Activated CD8-positive, alpha-beta memory T cell treated with anti-CD3 and anti-CD28 coated beads for 4 hours (primary cell): ENCODE measurements around the gene DOCK3.
"Not testable (repeated sequence)": the region's sequence is repeated elsewhere in the genome, so short reads cannot be mapped to it uniquely, and the experiment has no call there.

ENCODE experiments used
- DNase-seq, 2 donors: peaks; one replicate each; pipeline ENCODE4 v3.0.0-alpha.2; 2020; ENCODE audit warnings: low read depth in 2 of 2

The DOCK3 gene

DNA sequence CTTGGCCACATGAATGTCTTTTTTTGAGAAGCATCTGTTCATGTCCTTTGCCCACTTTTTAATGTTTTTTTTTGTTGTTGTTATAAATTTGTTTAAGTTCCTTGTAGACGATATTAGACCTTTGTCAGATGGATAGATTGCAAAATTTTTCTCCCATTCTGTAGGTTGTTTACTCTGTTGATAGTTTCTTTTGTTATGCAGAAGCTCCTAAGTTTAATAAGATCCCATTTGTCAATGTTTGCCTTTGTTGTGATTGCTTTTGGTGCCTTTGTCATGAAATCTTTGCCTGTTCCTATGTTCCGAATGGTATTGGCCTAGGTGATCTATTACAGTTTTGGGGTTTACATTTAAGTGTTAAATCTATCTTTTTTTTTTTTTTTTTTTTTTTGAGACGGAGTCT is 116.2 kb downstream of the DOCK3 start:
- DNase-seq, result not testable (repeated sequence)

DNA sequence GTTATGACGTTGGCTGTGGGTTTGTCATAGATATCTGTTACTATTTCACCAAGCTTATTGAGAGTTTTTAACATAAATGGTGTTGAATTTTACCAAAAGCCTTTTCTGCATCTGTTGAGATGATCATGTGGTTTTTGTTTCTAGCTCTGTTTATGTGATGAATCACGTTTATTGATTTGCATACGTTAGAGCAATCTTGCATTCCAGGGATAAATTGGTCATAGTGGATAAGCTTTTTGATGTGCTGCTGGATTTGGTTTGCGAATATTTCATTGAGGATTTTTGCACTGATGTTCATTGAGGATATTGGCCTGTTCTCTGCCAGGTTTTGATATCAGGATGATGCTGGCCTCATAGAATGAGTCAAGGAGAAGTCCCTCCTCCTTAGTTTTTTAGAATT is 117.8 kb downstream of the DOCK3 start:
- no peak for DNase-seq

DNA sequence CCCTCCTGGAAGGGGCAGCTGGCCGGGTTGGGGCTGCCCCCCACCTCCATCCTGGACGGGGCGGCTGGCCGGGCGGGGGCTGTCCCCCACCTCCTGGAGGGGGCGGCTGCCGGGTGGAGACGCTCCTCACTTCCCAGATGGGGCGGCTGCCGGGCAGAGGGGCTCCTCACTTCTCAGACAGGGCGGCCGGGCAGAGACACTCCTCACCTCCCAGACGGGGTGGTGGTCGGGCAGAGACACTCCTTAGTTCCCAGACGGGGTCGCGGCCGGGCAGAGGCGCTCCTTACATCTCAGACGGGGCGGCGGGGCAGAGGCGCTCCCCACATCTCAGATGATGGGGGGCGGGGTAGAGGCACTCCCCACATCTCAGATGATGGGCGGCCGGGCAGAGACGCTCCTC is 129.1 kb downstream of the DOCK3 start:
- not testable (repeated sequence) for DNase-seq

DNA sequence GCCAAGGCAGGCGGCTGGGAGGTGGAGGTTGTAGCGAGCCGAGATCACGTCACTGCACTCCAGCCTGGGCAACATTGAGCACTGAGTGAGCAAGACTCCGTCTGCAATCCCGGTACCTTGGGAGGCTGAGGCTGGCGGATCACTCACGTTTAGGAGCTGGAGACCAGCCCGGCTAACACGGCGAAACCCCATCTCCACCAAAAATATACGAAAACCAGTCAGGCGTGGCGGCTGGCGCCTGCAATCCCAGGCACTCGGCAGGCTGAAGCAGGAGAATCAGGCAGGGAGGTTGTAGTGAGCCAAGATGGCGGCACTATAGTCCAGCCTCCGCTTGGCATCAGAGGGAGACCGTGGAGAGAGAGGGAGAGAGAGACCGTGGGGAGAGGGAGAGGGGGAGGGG is 129.6 kb downstream of the DOCK3 start:
- not testable (repeated sequence) for DNase-seq

DNA sequence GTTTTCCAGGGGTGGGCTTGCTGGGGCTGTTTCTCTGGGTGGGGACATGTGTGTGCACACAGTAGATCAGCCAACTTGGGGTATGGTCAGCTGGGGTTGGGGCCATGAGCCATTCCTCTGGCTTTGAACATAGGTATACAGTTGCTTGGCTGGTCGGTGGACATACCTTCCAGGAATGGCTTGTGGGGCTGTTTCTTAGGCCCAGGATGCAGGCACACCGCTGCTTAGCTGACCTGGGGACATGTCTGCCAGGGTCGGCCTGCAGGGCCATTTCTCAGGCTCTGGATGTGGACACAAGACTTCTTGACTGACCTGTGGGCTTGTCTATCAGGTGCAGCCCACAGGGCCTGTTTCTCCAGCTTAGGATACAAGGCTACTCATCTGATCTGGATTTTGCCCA is 130.6 kb downstream of the DOCK3 start:
- no peak for DNase-seq

DNA sequence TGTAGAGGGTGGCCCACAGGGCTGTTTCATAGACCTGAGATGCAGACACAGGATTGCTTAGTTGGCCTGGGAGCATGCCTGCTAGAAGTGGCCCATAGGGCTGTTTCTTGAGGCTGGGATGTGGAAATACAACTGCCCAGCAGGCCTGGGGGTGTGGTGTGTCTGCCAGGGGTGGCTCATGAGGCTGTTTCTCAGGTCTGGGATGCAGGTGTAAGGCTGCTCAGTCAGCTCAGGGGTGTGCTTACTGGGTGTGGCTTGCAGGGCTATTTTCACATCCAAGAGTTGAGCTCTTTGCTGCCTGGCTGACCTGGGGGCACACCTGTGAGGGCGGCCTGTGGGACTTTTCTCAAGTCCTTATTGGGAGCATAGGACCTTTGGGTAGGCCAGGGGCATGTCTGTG is 131.3 kb downstream of the DOCK3 start:
- DNase-seq, result no peak

DNA sequence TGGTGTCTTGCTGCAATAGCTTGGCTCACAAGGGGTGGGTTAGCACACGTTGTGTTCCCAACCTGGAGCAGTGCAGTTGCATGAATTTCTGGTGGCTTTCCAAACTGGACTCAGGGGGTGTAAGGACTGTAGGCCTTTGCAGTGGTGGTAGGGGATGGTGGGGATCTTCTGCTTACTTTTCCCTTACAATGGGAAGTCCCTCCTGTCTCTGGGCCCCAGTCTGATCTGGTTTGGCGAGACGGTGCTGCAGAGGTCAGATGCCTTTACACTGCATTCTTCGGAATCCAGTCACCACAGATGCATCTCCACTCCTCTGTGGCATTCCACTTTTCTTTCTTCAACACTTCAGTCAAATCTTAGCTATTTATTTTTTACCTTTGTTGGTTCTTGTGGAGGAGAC is 132.1 kb downstream of the DOCK3 start:
- no peak for DNase-seq

DNA sequence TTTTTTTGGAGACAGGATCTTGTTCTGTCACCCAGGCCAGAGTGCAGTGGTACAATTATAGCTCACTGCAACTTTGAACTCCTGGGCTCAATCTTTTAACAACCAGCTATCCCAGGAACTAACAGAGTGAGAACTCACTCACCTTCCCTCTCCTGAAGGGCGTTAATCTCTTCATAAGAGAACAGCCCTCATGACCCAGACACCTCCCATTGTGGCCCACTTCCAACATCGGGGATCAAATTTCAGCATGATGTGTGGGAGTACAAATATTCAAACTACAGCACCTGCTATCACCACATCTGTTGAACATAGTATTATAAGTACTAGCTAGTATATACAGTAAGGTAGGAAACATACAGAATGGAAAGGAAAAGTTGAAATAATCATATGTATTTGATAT is 132.5 kb downstream of the DOCK3 start:
- DNase-seq, result no peak

DNA sequence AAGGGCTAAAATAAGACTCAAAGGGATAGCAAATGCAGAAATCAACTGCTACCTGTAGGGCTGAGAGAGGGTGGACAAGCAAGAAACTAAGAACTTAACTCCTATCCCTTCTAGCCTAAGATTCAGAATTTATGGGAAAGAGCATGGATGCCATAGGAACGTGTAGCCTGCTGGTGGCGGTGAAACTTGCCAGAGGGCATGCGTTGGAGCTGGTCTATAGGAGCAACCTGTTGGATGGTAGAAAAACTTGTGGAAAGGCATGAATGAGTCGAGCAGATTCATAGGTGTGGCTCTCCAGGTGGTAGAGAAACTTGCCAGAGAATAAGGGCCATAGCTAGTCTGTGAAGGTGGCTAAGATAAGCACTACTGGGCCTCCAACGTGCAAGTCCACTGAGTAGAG is 137.2 kb downstream of the DOCK3 start:
- no peak for DNase-seq

DNA sequence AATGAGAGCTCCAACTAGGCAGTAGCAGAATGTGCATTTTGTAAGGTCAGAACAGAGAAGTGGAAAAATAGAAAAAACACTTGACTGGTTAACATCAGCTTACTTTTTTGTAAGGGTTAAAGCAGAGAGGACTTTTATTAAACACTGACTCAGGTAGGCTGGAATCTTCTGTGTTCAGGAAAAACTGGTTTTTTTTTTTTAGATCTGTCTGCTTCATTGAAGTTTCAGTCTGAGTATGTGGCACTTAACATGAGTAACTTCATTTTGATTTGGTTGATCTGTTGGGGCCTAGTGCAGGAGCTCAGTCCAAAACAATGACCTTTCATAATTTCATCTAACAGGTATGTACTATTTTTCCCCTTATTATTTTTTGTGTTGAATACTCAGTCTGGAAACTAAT is 141.1 kb downstream of the DOCK3 start:
- DNase-seq, result no peak

DNA sequence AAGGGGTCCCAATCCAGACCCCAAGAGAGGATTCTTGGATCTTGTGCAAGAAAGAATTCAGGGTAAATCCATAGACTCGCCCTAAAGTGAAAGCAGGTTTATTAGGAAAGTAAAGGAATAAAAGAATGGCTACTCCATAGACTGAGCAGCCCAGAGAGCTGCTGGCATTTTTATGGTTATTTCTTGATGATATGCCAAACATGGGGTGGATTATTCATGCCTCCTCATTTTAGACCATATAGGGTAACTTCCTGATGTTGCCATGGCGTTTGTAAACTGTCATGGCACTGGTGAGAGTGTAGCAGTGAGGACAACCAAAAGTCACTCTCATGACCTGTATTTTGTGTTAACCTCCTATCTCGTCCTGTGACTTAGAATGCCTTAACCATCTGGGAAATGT is 142.2 kb downstream of the DOCK3 start:
- no peak for DNase-seq

DNA sequence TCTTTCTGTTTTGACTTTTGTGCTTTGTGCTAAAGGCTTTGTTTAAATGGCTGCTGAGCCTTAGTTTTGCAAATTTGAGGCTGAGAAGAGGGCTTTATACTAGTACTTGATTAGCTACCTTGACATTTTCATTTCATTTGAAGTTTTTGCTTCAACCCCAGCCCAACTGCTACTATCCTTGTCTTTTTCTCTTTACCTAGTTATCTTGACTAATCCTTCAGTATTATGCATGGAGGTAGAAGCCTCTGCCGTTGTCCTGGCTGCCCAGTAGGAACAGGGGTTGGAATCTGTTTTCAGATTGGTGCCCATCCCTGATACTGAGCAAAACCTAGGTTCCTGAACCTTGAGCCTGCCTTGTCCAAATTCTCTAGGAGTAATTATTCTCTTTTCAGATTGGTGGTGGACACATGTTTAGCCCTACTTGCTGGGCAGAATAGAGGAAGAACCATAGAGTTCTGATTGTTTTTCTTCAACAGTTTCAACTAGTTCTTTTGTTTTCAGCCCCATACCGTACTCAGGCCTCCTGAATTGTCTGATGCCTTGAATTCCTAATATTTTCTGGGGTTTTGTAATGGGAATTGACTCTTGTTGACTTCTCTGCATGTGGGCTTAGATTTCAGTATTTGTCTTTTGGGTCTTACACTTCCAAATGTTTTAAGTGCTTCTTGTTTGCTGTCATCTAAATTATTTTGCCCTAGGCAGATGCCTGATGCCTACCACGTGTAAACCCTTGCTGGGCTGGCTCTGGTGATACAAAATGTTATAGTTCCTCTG is 143.2 kb downstream of the DOCK3 start:
- no peak for DNase-seq

DNA sequence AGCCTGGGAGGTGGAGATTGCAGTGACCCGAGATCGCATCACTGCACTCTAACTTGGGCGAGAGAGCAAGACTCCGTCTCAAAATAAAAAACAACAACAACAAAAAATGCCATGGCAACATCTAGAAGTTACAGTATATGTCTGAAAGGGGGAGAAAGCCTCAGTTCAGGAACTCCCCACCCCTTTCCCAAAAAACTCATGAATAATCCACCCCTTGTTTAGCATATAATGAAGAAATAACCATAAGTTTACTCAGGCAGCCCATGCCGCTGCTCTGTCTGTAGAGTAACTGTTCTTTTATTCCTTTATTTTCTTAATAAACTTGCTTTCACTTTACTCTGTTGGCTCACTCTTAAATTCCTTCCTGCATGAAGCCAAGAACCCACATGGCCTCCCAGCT is 145.2 kb downstream of the DOCK3 start:
- DNase-seq, result no peak

DNA sequence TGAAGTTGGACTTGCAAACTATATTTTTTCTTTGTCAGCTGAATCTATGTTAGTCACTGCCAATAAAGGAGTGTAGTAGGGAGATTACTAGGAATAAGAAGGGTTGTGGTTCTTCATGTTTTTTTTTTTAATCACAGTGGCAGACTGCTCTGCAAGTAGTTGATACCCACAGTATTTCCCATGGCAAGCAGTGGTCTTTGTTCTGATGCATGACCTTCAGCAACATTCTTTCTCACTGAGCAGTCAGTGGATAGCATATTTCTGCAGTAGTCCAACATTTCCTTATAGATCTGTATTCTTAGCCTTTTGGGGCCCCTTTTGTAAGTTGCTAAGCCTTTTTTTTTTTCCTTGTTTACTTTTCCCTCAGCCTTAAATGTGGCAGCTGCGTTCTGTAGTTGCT is 151.1 kb downstream of the DOCK3 start:
- DNase-seq, result no peak

DNA sequence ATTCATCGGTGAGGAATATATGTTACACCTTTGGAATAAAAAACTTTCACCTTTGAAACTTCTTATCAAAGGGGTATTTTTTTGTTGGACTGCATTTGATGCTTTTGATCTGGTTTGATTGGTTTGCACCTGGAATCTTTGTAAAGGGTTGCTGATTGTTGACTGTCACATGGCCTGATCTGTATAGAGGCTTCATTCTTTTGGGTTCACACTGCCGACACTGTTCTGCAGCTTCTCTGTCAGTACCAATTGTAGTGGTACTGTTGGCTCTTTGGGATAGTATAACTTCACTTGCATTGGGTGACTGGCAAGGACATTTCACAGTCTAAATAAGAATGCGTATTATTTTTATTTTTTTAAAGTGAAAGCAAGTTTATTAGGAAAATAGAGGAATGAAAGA is 155.7 kb downstream of the DOCK3 start:
- no peak for DNase-seq

DNA sequence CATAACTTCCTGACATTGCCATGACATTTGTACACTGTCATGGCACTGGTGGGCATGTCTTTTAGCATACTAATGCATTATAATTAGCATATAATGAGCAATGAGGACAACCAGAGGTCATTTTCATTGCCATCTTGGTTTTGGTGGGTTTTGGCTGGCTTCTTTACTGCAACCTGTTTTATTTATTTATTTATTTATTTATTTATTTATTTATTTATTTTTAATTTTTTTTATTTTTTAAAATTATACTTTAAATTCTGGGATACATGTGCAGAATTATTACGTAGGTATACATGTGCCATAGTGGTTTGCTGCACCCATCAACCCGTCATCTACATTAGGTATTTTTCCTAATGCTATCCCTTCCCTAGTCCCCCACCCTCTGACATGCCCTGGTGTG is 156.3 kb downstream of the DOCK3 start:
- not testable (repeated sequence) for DNase-seq

DNA sequence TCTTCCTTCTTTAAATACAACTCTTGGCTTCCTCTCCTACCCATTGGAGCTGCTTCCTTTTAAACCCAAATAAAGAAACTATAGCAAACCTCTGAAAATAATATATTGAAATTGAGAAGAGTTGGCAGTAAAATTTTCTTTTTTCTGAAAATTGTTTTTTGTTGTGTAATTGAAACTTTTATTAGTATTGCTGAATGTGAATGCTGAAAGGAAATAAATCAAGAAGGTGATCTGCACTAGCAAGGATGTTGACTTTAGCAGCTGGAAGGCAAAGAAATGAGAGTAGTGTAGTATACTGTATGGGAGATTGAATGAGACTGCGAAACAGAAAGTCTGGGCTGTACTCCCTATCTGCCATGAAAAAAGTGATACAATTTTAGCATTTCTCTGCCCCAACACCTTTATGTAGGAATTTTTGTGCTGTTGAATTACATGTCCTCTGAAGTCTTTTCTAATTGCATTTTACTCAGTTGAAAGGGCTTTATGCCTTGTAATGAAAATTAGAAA is 166.3 kb downstream of the DOCK3 start:
- no peak for DNase-seq

DNA sequence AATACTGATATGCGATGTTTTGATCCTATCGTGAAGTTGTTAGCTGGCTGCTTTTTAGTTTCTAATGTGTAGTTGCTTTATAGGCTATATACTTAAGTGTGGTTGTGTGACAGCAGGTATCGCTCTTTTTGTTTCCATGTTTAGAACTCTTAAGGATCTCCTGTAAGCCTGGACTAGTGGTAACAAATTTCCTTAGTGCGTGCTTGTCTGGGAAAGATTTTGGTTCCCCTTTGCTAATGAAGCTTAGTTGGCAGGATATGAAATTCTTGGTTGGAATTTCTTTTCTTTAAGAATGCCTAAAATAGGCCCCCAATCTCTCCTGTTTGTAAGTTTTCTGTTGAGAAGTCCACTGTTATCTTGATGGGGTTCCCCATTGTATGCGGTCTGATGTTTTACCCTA is 173.6 kb downstream of the DOCK3 start:
- DNase-seq, result no peak

DNA sequence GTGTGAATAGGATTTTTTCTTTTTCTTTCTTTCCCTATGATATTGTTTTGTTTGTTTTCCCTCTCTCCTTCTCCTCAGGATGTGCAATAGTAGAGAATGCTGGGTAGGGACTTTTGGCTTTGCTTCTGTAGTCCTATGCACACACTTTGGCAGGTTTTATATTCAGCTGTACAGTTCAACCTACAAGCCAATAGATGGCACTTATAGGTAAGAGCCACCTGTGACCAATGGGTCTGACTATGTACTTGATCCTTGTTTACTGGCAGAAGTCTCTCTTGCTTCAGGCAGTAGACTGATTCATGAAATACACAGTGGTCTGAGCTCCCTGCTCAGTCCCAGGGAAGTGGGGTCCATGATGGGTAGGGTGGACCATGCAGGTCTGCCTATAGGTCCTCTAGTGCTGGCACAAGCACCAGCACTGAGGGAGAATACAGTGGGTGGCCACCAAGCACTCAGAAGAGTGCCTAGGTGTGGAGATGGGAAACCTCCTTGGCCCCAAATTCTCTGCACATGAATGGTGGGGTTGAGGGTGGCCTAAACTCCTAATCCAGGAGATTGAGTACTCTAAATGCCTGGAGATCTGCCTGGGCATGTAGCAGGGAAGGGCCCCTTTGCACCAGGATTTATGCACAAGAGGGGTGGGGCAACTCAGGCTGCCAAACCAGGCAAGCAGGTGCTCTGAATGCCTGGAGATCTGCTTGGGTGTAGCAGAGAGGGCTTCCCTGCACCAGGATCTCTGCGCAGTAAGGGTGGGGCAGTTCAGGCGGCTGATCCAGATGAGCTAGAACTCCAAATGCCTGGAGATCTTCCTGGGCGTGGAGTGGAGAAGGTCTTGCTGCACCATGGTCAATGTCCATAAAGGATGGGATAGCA is 176.1 kb downstream of the DOCK3 start:
- no peak for DNase-seq

DNA sequence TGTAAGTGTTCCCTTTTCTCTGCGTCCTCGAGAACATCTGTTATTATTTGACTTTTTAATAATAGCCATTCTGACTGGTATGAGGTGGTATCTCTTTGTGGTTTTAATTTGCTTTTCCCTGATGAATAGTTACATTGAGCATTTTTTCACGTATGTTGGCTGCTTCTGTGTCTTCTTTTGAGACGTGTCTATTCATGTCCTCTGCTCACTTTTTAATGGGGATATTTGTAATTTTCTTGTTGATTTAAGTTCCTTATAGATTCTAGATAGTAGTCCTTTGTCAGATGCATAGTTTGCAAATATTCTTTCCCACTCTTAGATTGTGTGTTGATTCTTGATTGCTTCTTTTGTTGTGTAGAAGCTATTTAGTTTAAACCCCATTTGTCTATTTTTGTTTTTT is 179.2 kb downstream of the DOCK3 start:
- no peak for DNase-seq

DNA sequence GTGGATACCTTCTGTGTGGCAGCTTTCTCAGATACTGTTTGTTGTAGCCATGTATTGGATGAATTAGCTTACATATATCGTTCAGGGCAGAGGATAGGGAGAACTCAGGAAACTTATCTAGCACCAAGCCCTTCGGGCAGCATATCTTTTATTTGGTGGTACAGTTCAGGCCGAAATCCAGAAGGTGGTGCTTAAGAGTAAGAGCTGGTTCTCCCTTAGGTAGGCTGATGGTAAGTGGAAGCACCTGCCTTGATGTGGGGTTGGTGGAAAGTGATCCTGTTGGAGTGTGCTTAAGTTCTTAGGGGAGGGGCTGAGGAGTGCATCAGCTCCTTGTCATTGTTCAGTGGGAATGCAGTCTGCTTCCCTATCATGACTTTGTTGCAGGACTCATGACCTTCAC is 187.5 kb downstream of the DOCK3 start:
- no peak for DNase-seq

DNA sequence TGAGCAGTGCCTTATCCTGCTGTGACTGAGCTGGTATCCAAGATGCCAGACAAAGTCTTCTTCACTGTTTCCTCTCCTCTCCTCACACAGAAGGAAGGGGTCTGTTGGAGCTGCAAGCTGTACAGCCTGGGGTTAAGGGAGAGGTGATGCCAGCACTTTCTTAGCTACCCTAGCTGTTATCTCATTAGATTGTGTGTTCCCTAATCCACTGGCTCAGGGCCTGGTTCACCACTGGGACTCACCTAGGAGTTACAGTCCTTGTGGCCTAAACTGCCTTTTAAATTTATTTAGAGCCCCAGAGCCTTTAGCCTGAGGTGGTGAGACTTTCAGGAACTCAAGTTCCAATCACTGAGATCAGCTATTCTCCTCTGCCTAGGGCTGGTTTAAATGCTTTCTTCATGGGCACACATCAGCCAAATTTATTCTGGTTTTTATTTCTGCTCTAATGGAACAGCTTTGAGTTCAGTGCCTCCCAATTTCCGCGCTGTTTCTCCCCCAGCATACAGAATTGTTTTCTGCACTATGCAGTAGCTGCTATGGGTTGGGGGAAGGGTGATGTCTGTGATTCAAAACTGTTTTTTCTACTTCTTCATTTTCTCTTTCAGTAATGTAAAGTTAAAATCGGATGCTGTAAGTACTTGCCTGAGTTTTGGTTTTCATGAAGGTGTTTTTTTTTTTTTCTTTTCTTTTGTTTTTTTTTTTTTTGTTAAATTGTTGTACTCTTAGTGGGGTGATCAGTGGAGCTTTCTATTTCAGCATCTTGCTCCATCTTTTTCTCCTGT is 198.8 kb downstream of the DOCK3 start:
- DNase-seq, result no peak
